KMS-11 (cell line): ENCODE results near the gene CRYBG1.

Experiments used
- H2AFZ ChIP-seq: fragments of 200-600 bp; sonication (generic); 2 replicates; pipeline ENCODE4 v1.6.1; 2016; ENCODE audit warnings: antibody characterized with exemption, mixed run types, low read depth
- H3K27ac ChIP-seq: fragments of 200-600 bp; sonication (generic); 2 replicates; pipeline ENCODE4 v1.6.1; 2016; ENCODE audit warnings: mild to moderate bottlenecking, mixed run types
- H3K27me3 ChIP-seq: fragments of 200-600 bp; sonication (generic); 2 replicates; pipeline ENCODE4 v1.6.1; 2017; ENCODE audit warnings: mild to moderate bottlenecking, low read depth, mixed run types, moderate library complexity; ENCODE audit not compliant: insufficient read depth
- H3K36me3 ChIP-seq: fragments of 200-600 bp; sonication (generic); 2 replicates; pipeline ENCODE4 v1.6.1; 2017; ENCODE audit warnings: mild to moderate bottlenecking, mixed run types; ENCODE audit not compliant: insufficient read depth
- H3K4me1 ChIP-seq: fragments of 200-600 bp; sonication (generic); 2 replicates; pipeline ENCODE4 v1.6.1; 2016; ENCODE audit warnings: mild to moderate bottlenecking, low read depth, mixed run types; ENCODE audit not compliant: poor library complexity, severe bottlenecking
- H3K4me2 ChIP-seq: fragments of 200-600 bp; sonication (generic); 2 replicates; pipeline ENCODE4 v1.7.0; 2016; ENCODE audit warnings: mild to moderate bottlenecking, mixed run types
- H3K4me3 ChIP-seq: fragments of 200-600 bp; sonication (generic); IDR thresholded peaks from 2 replicates; pipeline ENCODE4 v1.6.1; 2017; ENCODE audit warnings: low read depth, low read length, mixed read lengths; ENCODE audit not compliant: insufficient read depth
- H3K79me2 ChIP-seq: fragments of 200-600 bp; sonication (generic); 2 replicates; pipeline ENCODE4 v1.6.1; 2016; ENCODE audit warnings: low read depth, mixed run types; ENCODE audit not compliant: insufficient read depth
- H3K9ac ChIP-seq: fragments of 200-600 bp; sonication (generic); 2 replicates; pipeline ENCODE4 v1.6.1; 2016; ENCODE audit warnings: mild to moderate bottlenecking, mixed run types
- H4K20me1 ChIP-seq: fragments of 200-600 bp; sonication (generic); 2 replicates; pipeline ENCODE4 v1.6.1; 2016; ENCODE audit warnings: mild to moderate bottlenecking, mixed run types; ENCODE audit not compliant: insufficient read depth
- TF ChIP-seq, protein P1 (sequence below): fragments of 200-600 bp; sonication (generic); conservative IDR thresholded peaks from 2 replicates; pipeline ENCODE4 v1.6.1; 2017; ENCODE audit warnings: low read depth, mild to moderate bottlenecking, antibody characterized with exemption, low read length, moderate library complexity, mixed read lengths

Gene CRYBG1

DNA sequence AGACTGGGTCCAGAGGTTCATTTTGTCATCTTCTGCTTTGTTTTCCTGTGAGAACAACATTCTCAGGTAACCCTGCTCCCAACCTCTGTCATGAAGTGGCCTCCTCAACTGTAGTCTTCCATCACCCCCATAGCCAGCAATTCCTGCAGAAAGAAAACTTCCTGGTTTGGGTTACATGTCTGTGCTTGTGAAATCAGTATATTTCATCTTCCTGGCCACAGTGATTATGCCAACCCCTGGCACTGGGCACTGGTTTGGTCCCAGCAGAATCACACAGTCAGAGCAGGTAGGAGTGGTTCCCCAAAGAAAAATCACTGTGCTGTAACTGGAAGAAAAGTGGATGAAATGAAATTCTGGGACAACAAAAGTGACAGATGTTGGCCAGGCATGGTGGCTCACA, 52.5 kb downstream of the CRYBG1 start:
- no peaks in the 10 kb centered on the region for H4K20me1 ChIP-seq
- H3K4me1 ChIP-seq: no peaks in the 10 kb centered on the region
- no peaks in the 10 kb centered on the region for H3K27me3 ChIP-seq
- H3K36me3 ChIP-seq: no peaks in the 10 kb centered on the region
- TF ChIP-seq, protein P1, sequence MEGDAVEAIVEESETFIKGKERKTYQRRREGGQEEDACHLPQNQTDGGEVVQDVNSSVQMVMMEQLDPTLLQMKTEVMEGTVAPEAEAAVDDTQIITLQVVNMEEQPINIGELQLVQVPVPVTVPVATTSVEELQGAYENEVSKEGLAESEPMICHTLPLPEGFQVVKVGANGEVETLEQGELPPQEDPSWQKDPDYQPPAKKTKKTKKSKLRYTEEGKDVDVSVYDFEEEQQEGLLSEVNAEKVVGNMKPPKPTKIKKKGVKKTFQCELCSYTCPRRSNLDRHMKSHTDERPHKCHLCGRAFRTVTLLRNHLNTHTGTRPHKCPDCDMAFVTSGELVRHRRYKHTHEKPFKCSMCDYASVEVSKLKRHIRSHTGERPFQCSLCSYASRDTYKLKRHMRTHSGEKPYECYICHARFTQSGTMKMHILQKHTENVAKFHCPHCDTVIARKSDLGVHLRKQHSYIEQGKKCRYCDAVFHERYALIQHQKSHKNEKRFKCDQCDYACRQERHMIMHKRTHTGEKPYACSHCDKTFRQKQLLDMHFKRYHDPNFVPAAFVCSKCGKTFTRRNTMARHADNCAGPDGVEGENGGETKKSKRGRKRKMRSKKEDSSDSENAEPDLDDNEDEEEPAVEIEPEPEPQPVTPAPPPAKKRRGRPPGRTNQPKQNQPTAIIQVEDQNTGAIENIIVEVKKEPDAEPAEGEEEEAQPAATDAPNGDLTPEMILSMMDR: no peak
- H3K27ac ChIP-seq: no peak overlapping the region
- no peak overlapping the region for H3K4me3 ChIP-seq
- H3K9ac ChIP-seq: no peak overlapping the region
- H3K4me2 ChIP-seq: no peak overlapping the region
- H3K79me2 ChIP-seq: no peaks in the 10 kb centered on the region
- no peak overlapping the region for H2AFZ ChIP-seq

DNA sequence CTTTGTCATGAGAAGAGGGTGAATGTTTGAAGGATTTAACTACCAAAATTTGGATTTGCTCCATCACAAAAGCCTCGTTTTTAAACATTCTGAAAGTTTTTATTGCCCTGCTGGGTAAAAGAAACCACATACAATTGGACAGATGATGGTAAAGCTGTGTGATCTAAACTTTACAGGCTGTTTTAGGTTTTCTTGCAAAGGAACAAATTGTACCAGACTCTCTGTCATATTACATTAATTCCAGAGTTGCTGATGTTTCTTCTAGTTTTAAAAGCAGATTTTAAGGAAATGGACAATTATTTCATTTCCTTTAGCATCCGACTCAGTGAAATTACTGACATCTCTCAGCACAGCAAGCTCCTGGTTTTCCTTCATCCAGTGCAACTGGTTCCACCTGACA, 53.2 kb downstream of the CRYBG1 start:
- H3K4me1 ChIP-seq: no peaks in the 10 kb centered on the region
- H3K4me2 ChIP-seq: no peak overlapping the region
- no peak overlapping the region for H3K9ac ChIP-seq
- no peaks in the 10 kb centered on the region for H4K20me1 ChIP-seq
- H3K27me3 ChIP-seq: no peaks in the 10 kb centered on the region
- H2AFZ ChIP-seq: no peak overlapping the region
- H3K79me2 ChIP-seq: no peaks in the 10 kb centered on the region
- H3K4me3 ChIP-seq: no peak overlapping the region
- no peaks in the 10 kb centered on the region for H3K36me3 ChIP-seq
- H3K27ac ChIP-seq: no peak overlapping the region
- TF ChIP-seq, protein P1: no peak

DNA sequence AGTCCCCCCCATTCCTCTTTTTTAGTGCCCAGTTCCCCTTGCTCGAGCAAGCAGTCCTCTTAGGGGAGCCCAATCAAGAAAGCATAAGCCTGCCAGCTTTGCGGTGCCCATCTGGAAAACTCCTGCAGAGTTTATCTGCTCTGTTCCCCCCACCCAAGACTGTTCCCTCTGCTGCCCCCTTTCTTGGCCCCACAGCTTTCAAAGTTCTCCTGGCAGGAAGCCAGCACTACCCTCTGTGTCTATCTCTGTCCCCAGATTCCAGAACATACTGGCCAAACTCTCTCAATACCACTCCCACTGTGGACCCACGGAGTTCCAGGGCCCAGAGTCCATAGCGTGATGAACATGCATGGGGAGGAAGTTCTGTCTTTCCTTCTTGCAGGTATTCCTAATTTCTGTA, 55.4 kb downstream of the CRYBG1 start:
- H3K4me2 ChIP-seq: no peak overlapping the region
- no peak overlapping the region for H3K4me3 ChIP-seq
- H4K20me1 ChIP-seq: no peaks in the 10 kb centered on the region
- H3K79me2 ChIP-seq: no peaks in the 10 kb centered on the region
- H3K27me3 ChIP-seq: no peaks in the 10 kb centered on the region
- no peak overlapping the region for H3K27ac ChIP-seq
- H2AFZ ChIP-seq: no peak overlapping the region
- TF ChIP-seq, protein P1: no peak
- no peak overlapping the region for H3K9ac ChIP-seq
- H3K4me1 ChIP-seq: no peaks in the 10 kb centered on the region
- no peaks in the 10 kb centered on the region for H3K36me3 ChIP-seq

DNA sequence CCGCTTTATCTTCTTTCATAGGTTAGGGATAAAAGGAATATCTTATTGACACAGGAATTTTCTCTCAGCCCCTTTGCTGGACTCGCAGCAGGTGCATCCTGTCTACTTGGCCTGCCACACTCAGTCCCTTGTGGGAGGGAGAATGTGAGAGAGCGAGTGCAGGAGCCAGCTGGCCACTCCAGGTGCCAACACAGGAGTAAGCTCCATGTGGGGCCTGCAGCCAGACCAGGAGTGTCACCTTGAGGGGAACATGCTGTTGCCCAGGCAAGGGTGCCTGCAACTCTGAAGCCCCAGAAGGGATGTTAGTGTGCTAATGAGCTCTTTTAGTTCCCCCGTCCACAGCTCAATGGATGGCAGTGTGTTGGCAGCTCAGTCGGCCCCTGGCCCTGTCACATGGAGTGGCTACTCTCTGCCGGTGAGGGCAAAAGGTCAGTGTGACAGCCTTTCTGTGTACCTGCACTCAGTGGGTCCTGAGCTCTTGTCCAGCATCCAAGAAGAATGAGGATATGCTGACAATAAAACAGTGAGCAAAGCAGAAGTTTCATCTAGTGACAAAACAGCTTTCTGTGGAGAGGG, 57.1 kb downstream of the CRYBG1 start:
- Histone ChIP-seq H3K4me2 (no peak overlapping the region), H2AFZ (no peak overlapping the region), H3K9ac (no peak overlapping the region), H3K27me3 (no peaks in the 10 kb centered on the region), H3K4me1 (no peaks in the 10 kb centered on the region), H3K27ac (no peak overlapping the region), H4K20me1 (no peaks in the 10 kb centered on the region), H3K36me3 (no peaks in the 10 kb centered on the region), H3K4me3 (no peak overlapping the region), H3K79me2 (no peaks in the 10 kb centered on the region)
- TF ChIP-seq, protein P1: no peak
